ENCODE measurements around the gene DNAH8. TPM values are rescaled to one million over a fixed set of nuclear protein-coding genes. Genes with fewer than 3 reads are reported as not detected.
"Not testable (repeated sequence)": the region's sequence is repeated elsewhere in the genome, so short reads cannot be mapped to it uniquely, and the experiment has no call there.

The DNAH8 gene
- total RNA-seq, 1 donor from 2014 or later = 0.32 TPM

DNA sequence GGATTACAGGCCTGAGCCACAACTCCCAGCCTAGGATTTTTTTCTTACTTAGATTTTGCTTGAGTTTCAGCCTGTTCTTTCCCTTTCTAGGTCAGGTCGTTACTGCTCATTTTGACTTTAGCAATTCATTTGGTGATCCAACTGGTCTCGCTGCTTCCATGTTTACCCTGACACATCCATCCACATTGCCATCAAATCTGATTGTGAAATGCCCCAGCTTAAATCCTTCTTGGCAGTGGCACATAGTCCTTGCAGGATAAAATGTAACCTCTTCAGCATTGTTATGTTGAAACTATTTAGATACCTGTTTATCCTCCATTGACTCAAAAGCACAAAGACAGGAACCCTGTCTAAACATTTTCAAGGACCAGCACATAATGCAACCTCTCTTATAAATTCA lies 77.2 kb downstream of the DNAH8 start:
- intact Hi-C loops (cut with micrococcal nuclease) = no loop called here

DNA sequence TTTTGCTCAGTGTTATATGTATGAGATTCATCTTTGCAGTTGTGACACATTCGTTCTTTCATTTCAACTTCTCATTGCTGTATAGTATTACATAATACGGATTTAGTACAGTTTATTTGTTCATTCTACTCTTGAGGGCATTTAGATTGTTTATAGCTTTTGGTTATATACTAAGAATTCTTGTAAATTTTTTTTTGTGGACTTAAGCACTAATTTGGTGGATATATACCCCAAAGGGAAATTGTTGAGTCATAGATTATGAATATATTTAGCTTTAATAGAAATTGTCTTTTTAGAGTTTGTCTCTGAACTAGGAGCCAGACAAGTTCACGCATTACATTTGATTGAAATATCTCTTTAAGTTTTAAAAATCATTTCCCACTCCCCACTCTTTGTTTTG lies 79.6 kb downstream of the DNAH8 start:
- intact Hi-C loops (cut with micrococcal nuclease) = no loop called here

DNA sequence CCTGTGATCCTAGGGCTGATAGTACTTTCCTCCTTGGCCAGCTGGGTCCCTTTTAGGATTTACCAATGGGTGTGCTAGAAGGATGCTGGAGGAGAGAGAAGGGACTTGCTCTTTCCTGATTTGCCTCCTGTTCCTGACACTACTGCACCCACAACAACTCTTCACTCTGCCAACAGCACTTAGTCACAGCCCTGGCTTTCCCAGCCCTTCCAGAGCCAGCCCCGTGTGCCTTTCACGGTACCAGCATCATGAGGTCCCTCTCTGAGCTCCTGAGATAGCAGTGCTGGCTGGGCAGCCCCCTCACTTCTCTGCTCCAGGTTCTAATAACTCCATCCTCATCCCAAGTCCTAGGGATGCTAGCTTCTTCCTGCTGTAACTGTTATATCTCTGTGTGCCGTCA lies 80.9 kb downstream of the DNAH8 start:
- intact Hi-C loops (cut with micrococcal nuclease) = no loop called here

DNA sequence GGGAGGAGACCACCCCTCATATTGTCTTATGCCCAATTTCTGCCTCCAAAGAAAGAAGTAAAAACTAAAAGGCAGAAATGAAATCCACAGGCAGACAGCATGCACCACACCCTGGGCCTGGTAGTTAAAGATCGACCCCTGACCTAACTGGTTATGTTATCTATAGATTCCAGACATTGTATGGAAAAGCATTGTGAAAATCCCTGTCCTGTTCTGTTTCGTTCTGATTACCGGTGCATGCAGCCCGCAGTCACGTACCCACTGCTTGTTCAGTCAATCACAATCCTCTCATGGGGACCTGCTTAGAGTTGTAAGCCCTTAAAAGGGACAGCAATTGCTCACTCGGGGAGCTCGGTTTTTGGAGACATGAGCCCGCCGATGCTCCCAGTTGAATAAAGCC lies 81.3 kb downstream of the DNAH8 start:
- intact Hi-C loops (cut with micrococcal nuclease) = not testable (repeated sequence)

DNA sequence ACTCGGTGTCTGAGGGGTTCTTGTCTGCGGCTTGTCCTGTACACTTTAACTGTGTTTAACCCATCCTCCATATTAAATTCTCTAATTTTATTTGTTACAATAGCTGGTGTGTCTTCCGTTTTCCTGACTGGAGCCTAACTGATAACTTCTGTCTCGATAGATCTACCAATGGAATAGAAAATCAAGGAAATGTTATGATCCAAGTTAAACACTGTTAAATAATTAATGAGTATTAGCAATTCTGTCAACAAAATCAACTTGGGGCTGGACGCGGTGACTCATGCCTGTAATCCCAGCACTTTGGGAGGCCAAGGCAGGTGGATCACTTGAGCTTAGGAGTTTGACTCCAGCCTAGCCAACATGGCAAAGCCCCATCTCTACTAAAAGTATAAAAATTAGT lies 81.7 kb downstream of the DNAH8 start:
- intact Hi-C loops (cut with micrococcal nuclease) = no loop called here

DNA sequence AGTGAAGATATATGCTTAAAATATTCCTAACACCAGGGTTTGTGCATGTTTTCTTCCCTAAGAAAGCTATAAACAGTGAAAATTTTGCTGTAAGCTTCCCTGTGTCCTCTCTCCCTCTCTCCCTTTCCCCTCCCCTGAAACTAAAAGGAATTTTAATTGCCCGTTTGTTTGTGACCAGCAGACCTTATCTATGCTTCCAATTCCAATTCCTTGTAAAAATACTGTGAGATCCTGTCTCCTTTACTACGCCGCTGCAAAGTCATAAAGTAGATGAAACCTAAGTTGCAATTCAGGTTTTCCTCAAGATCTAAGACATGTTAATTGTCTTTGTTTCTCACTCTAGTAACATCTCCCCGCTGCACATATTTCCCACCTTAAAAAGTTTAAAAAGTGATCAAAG lies 82.3 kb downstream of the DNAH8 start:
- intact Hi-C loops (cut with micrococcal nuclease) = no loop called here

DNA sequence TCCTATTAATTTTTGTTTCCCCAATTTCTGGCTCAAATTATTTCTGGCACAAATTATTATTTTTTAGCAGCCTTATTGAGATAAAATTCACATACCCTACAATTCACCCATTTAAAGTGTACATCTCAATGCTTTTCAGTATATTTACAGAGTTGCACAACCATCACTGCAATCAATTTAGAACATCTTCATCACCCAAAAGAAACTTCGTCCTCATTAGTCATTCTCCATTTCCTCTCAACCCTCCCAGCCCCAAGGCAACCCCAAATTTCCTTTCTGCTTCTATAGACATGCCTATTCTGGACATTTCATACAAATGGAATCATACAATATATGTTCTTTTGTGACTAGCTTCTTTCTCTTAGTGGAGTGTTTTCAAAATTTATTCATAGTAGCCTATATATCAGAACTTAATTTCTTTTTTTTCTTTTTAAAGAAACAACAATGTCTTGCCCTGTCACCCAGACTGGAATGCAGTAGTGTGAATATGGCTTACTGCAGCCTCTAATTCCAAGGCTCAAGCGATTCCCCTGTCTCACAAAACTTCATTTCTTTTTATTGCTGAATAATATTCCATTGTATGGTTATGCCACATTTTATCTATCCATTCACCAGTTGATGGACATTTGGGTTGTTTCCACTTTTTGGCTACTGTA lies 84.5 kb downstream of the DNAH8 start:
- intact Hi-C loops (cut with micrococcal nuclease) = no loop called here

DNA sequence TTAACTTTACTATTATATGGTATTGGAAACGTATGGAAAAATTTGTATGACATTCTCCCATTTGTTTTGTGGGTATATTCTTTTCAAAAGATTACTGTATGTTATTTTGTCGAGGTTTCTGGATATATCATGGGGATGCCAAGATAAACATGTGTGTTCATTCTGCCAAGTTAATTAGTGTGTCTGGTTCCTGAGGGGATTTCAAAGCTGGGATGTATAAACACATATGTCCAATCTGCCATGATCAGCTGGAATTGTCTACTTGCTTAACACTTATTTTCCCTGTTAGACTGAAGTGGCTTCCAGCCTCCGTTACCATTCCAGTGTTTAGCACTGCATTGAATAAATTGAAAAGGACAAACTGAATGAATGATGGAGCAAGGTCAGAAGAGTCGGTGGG lies 86.2 kb downstream of the DNAH8 start:
- intact Hi-C loops (cut with micrococcal nuclease) = no loop called here

DNA sequence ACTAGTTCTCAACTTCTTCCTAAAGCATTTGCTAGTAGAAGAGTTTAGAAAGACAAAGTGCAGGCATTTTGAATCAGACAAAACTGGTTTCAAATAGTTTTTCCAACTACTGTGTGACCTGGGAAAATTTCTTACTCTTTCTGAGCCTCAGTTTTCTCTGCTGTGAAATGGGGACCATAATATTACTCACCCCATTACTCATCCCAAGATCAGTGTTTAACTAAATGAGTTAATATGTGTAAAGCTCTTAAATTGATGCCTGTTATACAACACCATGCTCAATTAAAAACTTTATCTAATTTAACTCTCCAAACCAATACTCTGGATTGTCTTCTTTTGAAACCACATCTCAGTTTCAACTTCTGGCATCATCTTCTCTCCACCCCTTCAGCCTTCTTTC lies 87.4 kb downstream of the DNAH8 start:
- intact Hi-C loops (cut with micrococcal nuclease) = no loop called here

DNA sequence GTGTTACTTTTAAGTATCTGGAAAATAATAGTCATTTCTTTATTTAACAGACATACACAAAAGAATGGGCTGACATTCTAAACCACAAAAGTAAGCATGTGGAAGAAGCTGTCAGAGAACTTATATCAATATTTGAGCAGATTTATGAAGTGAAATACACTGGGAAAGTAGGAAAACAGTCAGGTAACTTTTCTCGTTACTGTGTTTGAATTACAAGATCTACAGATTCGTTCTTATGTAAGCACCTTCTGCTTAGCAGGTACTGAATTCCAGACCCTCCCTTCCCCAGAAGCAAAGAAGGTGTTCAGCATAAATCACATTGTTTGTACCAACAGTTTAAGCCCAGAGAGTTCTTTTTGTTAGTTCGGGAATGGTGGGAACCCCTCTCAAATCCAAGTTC lies 88.0 kb downstream of the DNAH8 start:
- intact Hi-C loops (cut with micrococcal nuclease) = no loop called here

DNA sequence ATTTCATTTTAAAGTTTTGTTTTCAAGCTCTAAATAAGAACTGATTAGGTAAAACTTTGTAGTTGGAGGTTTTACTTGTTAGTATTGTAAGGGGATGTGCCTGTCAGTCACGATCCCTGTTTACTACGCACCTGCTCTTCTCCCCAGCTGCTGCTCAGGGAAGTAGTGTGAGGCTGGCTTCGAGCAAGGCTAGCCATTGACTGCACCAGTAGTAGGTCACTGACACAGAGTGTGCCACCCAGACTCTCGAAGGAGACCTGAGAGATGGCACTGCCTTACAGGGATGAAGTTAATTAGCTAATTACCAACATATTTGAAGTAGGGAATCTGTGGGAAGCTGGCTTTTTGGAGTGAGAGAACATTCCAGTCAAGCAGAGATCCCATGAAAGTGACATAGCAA lies 89.2 kb downstream of the DNAH8 start:
- intact Hi-C loops (cut with micrococcal nuclease) = no loop called here

DNA sequence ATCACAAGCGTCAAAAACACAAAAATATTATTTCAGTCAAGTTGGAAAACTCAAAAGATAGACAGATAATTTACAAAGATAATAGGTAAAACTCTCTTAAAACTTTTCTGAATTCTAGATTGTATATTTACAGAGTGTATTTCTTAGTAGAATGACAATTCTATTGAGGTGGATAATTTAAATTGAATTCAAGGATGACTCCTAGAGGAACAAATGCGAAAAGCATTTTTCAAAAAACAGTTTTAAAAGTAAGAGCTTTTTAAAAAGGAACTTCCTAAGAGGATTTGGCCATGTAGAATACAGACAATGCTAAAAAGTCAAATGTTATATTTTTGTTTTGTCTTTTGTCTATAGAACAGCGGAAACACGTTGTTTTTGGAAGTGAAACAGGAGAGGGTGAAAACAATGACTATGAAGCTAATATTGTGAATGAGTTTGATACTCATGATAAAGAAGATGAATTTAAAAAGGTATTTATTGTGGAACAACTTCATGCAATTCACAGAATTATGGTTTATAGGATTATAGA lies 90.1 kb downstream of the DNAH8 start:
- intact Hi-C loops (cut with micrococcal nuclease) = no loop called here

DNA sequence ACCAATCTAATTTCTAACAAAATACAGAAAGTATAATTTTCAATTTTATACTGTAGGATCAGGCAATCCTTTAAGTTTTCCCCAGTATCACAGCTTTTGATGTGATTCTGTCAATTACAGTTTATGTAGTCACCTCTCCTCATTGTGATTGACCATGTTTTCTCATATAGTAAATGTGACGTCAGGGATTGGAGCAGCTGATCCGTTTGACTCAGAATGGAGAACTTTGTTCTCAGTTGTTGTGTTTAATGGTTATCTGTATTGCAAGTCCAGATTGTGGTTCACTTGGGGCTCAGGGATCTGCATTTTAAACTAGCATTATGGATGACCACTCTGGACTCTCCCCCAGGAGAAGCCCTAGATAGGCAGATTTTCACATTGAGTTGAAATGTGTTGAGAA lies 90.6 kb downstream of the DNAH8 start:
- intact Hi-C loops (cut with micrococcal nuclease) = no loop called here

DNA sequence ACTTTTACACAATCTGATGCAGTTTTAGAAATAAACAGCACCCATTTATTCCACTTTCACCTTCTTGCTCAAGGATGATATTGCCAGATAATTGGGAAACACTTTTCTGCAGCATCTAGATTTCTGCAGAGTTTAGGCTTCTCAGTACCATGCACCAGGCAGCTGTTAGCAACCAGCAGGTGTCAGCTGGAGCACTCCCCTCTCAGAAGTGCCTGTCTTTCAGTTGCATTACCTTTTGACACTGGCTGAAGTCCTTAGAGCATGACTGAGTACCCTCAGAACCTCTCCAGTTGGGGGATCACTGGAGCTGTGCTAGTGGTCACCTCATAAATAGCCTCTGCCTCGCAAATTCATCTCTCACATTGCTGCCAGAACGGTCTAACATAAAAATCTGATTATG lies 91.2 kb downstream of the DNAH8 start:
- intact Hi-C loops (cut with micrococcal nuclease) = no loop called here

DNA sequence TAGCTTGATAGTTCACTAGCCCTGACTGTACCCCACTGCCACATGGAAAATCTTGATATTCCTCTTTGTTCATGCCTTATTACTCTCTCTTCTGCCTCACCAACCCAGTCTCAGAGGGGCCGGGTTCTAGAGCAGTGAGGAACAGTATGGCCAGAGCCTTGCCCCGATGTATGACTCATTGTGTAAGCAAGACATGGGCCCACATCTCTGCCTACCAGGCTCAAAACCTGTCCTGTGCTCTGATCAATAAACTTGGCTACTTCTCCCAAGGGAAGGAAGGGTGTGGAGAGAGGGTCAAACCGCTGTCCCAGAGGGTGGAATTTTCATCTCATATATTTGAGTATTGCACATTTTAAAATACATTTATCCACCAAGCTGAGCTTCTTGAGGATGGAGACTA lies 91.7 kb downstream of the DNAH8 start:
- intact Hi-C loops (cut with micrococcal nuclease) = no loop called here

DNA sequence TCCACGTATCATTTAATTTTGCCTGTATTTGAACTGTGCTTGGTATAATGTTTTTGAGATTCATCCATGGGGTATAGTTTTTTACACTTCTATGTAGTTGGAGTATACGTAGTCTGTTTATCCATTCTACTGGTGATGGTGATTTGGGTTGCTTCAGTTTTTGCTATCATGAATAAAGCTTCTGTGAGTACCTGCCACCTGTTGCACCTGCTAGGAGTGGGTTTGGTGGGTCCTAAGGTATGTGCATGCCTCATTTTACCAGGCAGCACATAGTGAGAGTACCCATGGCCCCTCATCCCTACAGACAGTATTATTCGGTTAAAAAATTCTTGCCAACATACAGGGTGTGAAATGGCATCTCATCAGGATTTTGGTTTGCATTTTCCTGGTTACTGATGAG lies 92.9 kb downstream of the DNAH8 start:
- intact Hi-C loops (cut with micrococcal nuclease) = no loop called here

DNA sequence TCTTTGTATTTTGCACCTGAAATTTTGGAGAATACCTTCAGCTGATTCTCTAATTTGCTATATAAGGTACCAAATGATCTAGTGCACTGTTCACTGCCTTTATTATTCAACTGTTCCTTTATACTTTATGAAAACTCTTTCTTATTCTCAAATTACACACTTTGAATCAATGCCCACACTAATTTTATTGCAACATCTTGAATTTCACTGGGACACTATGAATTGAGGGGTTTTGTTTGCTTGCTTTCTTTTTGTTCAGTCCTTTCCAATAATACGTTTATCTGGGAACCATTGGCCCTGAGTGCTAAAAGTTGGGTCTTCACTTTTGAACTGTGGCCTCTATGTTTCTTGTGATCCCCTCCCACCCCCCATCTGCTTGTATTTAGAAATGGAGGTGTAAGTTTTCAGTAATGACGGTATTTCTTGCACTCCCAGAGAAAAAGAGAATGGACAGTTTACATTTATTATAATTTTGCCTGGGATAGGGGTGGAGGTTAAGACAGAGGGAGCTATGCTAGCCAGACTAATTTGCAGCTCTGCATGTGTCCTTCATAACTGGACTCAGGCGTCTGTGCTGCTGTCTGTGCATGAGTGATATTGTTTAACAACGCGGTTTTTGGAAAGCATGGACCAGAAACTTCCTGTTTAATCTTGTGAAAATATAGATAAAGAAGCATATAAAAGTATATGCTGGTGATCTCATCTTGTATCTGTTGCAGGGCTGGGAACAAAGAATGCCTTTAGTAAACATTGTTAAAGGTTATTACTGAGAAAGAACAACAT lies 98.1 kb downstream of the DNAH8 start:
- intact Hi-C loops (cut with micrococcal nuclease) = no loop called here

DNA sequence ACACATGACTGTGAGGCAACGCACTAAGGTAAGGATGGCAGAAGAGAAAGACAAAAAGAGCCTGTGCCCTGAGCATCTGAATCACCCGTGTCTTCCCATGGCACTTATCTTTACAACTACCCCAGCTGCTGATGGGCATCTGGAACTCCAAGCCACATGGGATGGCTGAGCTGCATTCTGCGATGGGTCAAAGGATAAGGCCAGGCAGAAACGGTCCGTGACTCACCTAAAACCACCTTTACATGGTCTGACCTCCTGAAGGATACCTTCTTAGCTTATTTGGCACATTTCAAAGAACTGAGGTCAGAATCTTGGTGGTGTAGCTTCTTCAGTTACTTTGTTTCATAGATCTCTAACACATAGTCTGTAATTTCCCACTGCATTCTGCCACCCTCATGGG lies 99.7 kb downstream of the DNAH8 start:
- intact Hi-C loops (cut with micrococcal nuclease) = no loop called here

DNA sequence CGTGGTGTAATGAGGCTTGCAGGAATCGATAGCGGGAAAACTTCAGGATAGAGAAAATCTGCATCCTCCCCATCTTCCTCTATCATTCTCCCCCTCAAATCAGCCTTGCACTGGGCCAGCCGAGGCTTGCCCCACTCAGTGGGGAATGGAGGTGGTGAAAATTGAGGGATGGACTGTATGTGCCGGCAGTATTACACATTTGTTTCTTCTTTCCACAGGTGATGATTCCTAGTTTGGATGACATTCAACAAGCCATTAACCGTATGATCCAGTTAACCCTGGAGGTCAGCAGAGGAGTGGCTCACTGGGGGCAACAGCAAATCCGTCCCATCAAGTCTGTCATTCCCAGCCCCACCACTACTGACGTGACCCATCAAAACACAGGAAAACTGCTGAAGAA lies 100.1 kb downstream of the DNAH8 start:
- intact Hi-C loops (cut with micrococcal nuclease) = no loop called here

DNA sequence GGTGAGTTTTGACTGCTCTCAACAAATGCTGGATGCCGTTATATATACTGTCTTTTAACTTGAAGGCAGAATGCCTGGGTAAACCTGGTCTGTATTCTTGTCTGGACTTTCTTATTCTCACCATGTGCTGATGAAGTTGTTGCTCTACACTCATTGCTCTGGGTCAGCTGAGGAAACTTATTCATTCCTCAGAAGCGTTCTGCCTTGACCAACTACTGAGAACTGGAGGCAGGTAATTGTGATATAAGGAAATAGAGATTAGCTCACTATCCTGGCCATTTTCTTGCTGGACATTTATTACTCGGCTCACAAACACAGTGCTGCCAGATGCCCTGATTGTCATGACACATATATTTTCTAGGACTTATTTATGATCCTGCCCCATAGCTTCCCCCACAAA lies 103.6 kb downstream of the DNAH8 start:
- intact Hi-C loops (cut with micrococcal nuclease) = no loop called here

DNA sequence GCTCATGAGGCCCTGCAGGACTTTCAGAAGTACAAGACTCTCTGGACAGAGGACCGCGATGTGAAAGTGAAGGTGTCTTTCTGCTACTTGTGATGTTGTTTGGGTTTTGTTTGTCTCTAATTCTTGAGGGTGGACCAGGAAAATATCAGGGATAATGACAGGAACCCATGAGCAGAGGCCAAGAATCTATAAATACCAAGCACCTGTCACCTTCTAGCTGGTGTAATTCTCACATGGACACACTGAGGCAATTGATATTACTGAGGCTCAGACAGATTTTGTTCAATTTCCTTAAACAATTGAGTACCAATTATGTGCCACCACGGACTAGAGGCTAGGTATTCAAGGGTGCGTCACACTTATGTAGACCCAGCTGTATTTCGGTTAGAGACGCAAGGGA lies 107.9 kb downstream of the DNAH8 start:
- intact Hi-C loops (cut with micrococcal nuclease) = no loop called here

DNA sequence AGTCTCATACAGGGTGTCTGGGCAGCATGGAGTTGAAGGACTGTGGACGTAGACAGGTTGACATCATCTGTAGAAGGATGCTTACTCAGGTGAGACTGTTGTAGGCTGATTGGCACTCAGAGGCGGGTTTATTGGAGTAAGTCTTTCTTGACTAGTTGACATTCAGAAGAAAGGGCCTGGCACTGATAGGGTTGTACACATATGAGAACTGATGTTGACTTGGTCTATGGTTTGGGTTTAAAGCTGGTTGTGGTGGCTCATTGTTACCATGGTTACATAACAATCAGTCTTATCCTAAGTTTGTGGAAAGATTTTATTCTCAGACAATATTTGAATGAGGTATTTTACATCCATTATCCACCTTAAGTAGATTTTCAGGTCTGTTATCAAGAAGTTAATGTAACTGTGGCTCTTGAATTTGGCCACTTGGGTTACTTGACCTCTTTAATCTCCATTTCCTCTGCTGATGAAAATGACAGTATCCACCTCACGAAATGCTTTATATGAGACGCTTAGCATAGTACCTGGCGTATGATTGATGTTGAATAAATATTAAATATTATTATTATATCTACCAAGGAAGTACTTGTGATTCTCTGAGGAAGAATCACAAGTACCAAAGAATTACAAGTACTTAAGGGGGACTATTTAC lies 109.3 kb downstream of the DNAH8 start:
- intact Hi-C loops (cut with micrococcal nuclease) = no loop called here

DNA sequence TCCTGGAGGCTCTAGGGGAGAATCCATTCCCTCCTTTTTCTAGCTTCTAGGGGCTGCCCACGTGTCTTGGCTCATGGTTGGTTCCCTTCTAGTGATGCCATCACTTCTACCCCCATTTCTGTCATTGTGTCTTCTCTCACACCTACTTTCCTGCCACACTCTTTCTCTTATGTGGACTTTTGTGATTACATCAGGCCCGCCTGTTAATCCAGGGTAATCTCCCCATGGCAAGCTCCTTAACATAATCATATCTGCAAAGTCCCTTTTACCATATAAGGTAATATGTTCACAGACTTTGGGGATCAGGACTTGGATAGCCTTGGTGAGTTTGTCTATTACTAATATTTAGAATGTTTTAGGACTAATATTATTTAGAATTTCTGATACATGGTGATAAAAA lies 111.9 kb downstream of the DNAH8 start:
- intact Hi-C loops (cut with micrococcal nuclease) = no loop called here

Measured in T-helper 2 cell treated with Interferon-gamma antibody and Interleukin-4, amounts not matched to agents 100 ng/mL and 5 ng/mL, for 36 hours (primary cell).